Measurements from ENCODE around the gene DCDC2B. TPM values are rescaled to one million over a fixed set of nuclear protein-coding genes. Genes with fewer than 3 reads are reported as not detected.

The DCDC2B gene
- total and polyA plus RNA-seq, 2 of the 13 experiments (the other 11 are each of a cell fraction or from before 2014, with no cell fraction given), result not detected

GRCh38 chr1:32179443-32180185 is 29.3 kb upstream of the DCDC2B start, which contains the start of gene TXLNA (continued):
- TF ChIP-seq PRDM15 (CRISPR knock-in tag; IDR thresholded peaks at IDR 0.05), result no peak; the same call in 1 of the 2 replicates
- TF ChIP-seq, protein P1, sequence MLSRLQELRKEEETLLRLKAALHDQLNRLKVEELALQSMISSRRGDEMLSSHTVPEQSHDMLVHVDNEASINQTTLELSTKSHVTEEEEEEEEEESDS (CRISPR knock-in tag; IDR thresholded peaks at IDR 0.05; ENCODE audit: borderline replicate concordance), result peak; percentile 54; the same call in 1 of the 2 replicates
- peak; percentile 82 for TF ChIP-seq PHF8 (CRISPR knock-in tag; IDR thresholded peaks at IDR 0.05)
- TF ChIP-seq SP2 (CRISPR knock-in tag; IDR thresholded peaks at IDR 0.05), result peak; percentile 68
- peak; percentile 89 for TF ChIP-seq ZNF781 (CRISPR knock-in tag; IDR thresholded peaks at IDR 0.05; ENCODE audit: borderline replicate concordance, not compliant biosample characterization)
- peak; percentile 95 for TF ChIP-seq KDM5B (CRISPR knock-in tag; IDR thresholded peaks at IDR 0.05; ENCODE audit: borderline replicate concordance)
- TF ChIP-seq RNF219 (CRISPR knock-in tag; IDR thresholded peaks at IDR 0.05), result no peak
- no peak for TF ChIP-seq ZNF331 (CRISPR knock-in tag; IDR thresholded peaks at IDR 0.05)
- TF ChIP-seq ZNF503 (CRISPR knock-in tag; IDR thresholded peaks at IDR 0.05), result peak; percentile 41; the same call in 1 of the 2 replicates
- TF ChIP-seq ZFP82 (CRISPR knock-in tag; IDR thresholded peaks at IDR 0.05; ENCODE audit: borderline replicate concordance), result 0 out of 2 replicates have a peak, but pooled peaks have one; percentile 83
- TF ChIP-seq NRL (CRISPR knock-in tag; IDR thresholded peaks at IDR 0.05; ENCODE audit: borderline replicate concordance), result peak; percentile 78
- TF ChIP-seq ZNF333 (CRISPR knock-in tag; IDR thresholded peaks at IDR 0.05; ENCODE audit: borderline replicate concordance), result peak; percentile 25; the same call in 1 of the 2 replicates
- TF ChIP-seq ZFP36L2 (CRISPR knock-in tag; IDR thresholded peaks at IDR 0.05), result no peak
- TF ChIP-seq ATAD3A (CRISPR knock-in tag; IDR thresholded peaks at IDR 0.05), result no peak
- TF ChIP-seq KLF15 (CRISPR knock-in tag; IDR thresholded peaks at IDR 0.05; ENCODE audit: borderline replicate concordance), result peak; percentile 71; the same call in 1 of the 2 replicates
- TF ChIP-seq KLF11 (CRISPR knock-in tag; IDR thresholded peaks at IDR 0.05), result 0 out of 2 replicates have a peak, but pooled peaks have one; percentile 32
- no peak for TF ChIP-seq PLSCR1 (CRISPR knock-in tag; IDR thresholded peaks at IDR 0.05; ENCODE audit: borderline replicate concordance)
- no peak for TF ChIP-seq ZEB1 (IDR thresholded peaks at IDR 0.05; ENCODE audit: insufficient replicate concordance, low read depth)
- TF ChIP-seq ZNF33B (CRISPR knock-in tag; IDR thresholded peaks at IDR 0.05), result peak; percentile 71; the same call in 1 of the 2 replicates
